H9 (cell line): ENCODE results near the gene CAT. TPM values are rescaled to one million over a fixed set of nuclear protein-coding genes. Genes with fewer than 3 reads are reported as not detected.

Source experiments
- DNase-seq: peaks from one replicate; pipeline ENCODE4 v3.0.0-alpha.2; 2017
- H2AFZ ChIP-seq: one replicate; pipeline ENCODE4 v1.6.1; 2013; ENCODE audit warnings: mild to moderate bottlenecking, low read length, control low read depth, moderate library complexity
- H2AK5ac ChIP-seq: 2 replicates; pipeline ENCODE4 v1.6.1; 2013; ENCODE audit warnings: low read length, control low read depth, mixed read lengths; ENCODE audit not compliant: insufficient read length
- H2BK120ac ChIP-seq: one replicate; pipeline ENCODE4 v1.6.1; 2013; ENCODE audit warnings: low read depth, mild to moderate bottlenecking, low read length, control low read depth, inconsistent platforms; ENCODE audit not compliant: poor library complexity, severe bottlenecking
- H2BK12ac ChIP-seq: 2 replicates; pipeline ENCODE4 v1.6.1; 2013; ENCODE audit warnings: low read length, control low read depth, mixed read lengths, low read depth; ENCODE audit not compliant: insufficient read length
- H2BK15ac ChIP-seq: 2 replicates; pipeline ENCODE4 v1.6.1; 2013; ENCODE audit warnings: low read depth, low read length, control low read depth
- H2BK20ac ChIP-seq: one replicate; pipeline ENCODE4 v1.6.1; 2013; ENCODE audit warnings: low read depth, mild to moderate bottlenecking, low read length, control low read depth, inconsistent platforms; ENCODE audit not compliant: poor library complexity, severe bottlenecking
- H2BK5ac ChIP-seq: 2 replicates; pipeline ENCODE4 v1.6.1; 2013; ENCODE audit warnings: low read length, control low read depth, mixed read lengths; ENCODE audit not compliant: insufficient read length
- H3K14ac ChIP-seq: 2 replicates; pipeline ENCODE4 v1.6.1; 2013; ENCODE audit warnings: low read length, control low read depth; ENCODE audit not compliant: insufficient read depth
- H3K18ac ChIP-seq: 2 replicates; pipeline ENCODE4 v1.6.1; 2013; ENCODE audit warnings: low read depth, mild to moderate bottlenecking, mixed read lengths, low read length, control low read depth; ENCODE audit not compliant: insufficient read length
- H3K23ac ChIP-seq: 2 replicates; pipeline ENCODE4 v1.6.1; 2013; ENCODE audit warnings: low read length, control low read depth, mixed read lengths, low read depth; ENCODE audit not compliant: insufficient read length
- H3K23me2 ChIP-seq: 2 replicates; pipeline ENCODE4 v1.6.1; 2013; ENCODE audit warnings: low read depth, mild to moderate bottlenecking, mixed read lengths, low read length, control low read depth; ENCODE audit not compliant: insufficient read length, poor library complexity, severe bottlenecking
- H3K27ac ChIP-seq: 2 replicates; pipeline ENCODE4 v1.5.1; 2013; ENCODE audit warnings: low read length, control low read depth, mixed read lengths, low read depth; ENCODE audit not compliant: insufficient read length
- H3K27me3 ChIP-seq: 2 replicates; pipeline ENCODE4 v1.6.1; 2013; ENCODE audit warnings: low read length, control low read depth, inconsistent platforms; ENCODE audit not compliant: insufficient read depth
- H3K4ac ChIP-seq: 2 replicates; pipeline ENCODE4 v1.6.1; 2013; ENCODE audit warnings: low read depth, mild to moderate bottlenecking, control low read depth, inconsistent platforms, low read length, moderate library complexity
- H3K4me1 ChIP-seq: 2 replicates; pipeline ENCODE4 v1.6.1; 2013; ENCODE audit warnings: low read length, control low read depth, inconsistent platforms; ENCODE audit not compliant: insufficient read depth
- H3K4me2 ChIP-seq: 2 replicates; pipeline ENCODE4 v1.6.1; 2013; ENCODE audit warnings: low read length, control low read depth, mixed read lengths; ENCODE audit not compliant: insufficient read length, insufficient read depth
- H3K56ac ChIP-seq: 2 replicates; pipeline ENCODE4 v1.6.1; 2013; ENCODE audit warnings: low read depth, mild to moderate bottlenecking, mixed read lengths, low read length, control low read depth; ENCODE audit not compliant: insufficient read length
- H3K79me1 ChIP-seq: 2 replicates; pipeline ENCODE4 v1.6.1; 2013; ENCODE audit warnings: low read depth, mild to moderate bottlenecking, moderate library complexity, low read length, control low read depth, inconsistent platforms; ENCODE audit not compliant: insufficient read depth, poor library complexity, severe bottlenecking
- H3K79me2 ChIP-seq: 2 replicates; pipeline ENCODE4 v1.6.1; 2013; ENCODE audit warnings: low read length, control low read depth, inconsistent platforms; ENCODE audit not compliant: insufficient read depth
- H3K9ac ChIP-seq: 2 replicates; pipeline ENCODE4 v1.6.1; 2013; ENCODE audit warnings: low read length, control low read depth, mixed read lengths; ENCODE audit not compliant: insufficient read length; ENCODE audit errors: extremely low read depth
- H3K9me3 ChIP-seq: one replicate; pipeline ENCODE4 v1.6.1; 2013; ENCODE audit warnings: low read depth, low read length, inconsistent platforms; ENCODE audit not compliant: control insufficient read depth
- H3T11ph ChIP-seq: one replicate; pipeline ENCODE4 v1.6.1; 2013; ENCODE audit warnings: mild to moderate bottlenecking, low read length, control low read depth, inconsistent platforms
- H4K20me1 ChIP-seq: one replicate; pipeline ENCODE4 v1.6.1; 2013; ENCODE audit not compliant: control insufficient read depth, insufficient read length, insufficient read depth
- H4K5ac ChIP-seq: 2 replicates; pipeline ENCODE4 v1.6.1; 2013; ENCODE audit warnings: low read depth, mild to moderate bottlenecking, mixed read lengths, low read length, control low read depth; ENCODE audit not compliant: insufficient read length
- H4K8ac ChIP-seq: replicated peaks from 2 replicates; pipeline ENCODE4 v1.6.1; 2013; ENCODE audit warnings: low read length, control low read depth, mixed read lengths, low read depth; ENCODE audit not compliant: insufficient read length
- H4K91ac ChIP-seq: 2 replicates; pipeline ENCODE4 v1.6.1; 2013; ENCODE audit warnings: low read depth, mild to moderate bottlenecking, moderate library complexity, mixed read lengths, low read length, control low read depth; ENCODE audit not compliant: insufficient read length
- H3K27ac Mint-ChIP-seq, 3 experiments: 2 replicates in 2 of 3; 3 replicates in 1 of 3; pipeline ENCODE4 v1.8.0; 2020 to 2021; ENCODE audit warnings: mixed read lengths in 3 of 3, mild to moderate bottlenecking in 1 of 3, moderate library complexity in 1 of 3
- H3K27me3 Mint-ChIP-seq: 2 replicates; pipeline ENCODE4 v1.8.0; 2021; ENCODE audit warnings: low read depth, mild to moderate bottlenecking, moderate library complexity, mixed read lengths
- H3K36me3 Mint-ChIP-seq, 3 experiments: 2 replicates in 2 of 3; 3 replicates in 1 of 3; pipeline ENCODE4 v1.8.0; 2020 to 2021; ENCODE audit warnings: low read depth in 3 of 3, mixed read lengths in 3 of 3; ENCODE audit not compliant: insufficient read depth in 1 of 3
- H3K4me1 Mint-ChIP-seq, 2 experiments: 2 replicates each; pipeline ENCODE4 v1.8.0; 2020; ENCODE audit warnings: mixed read lengths in 2 of 2
- H3K4me3 Mint-ChIP-seq, 2 experiments: 2 replicates in 1 of 2; 3 replicates in 1 of 2; pipeline ENCODE4 v1.8.0; 2020 to 2021; ENCODE audit warnings: mild to moderate bottlenecking in 2 of 2, mixed read lengths in 2 of 2, moderate library complexity in 1 of 2
- H3K9me3 Mint-ChIP-seq, 2 experiments: 2 replicates in 1 of 2; 3 replicates in 1 of 2; pipeline ENCODE4 v1.8.0; 2020; ENCODE audit warnings: mild to moderate bottlenecking in 2 of 2, mixed read lengths in 2 of 2, moderate library complexity in 1 of 2
- CTCF ChIP-seq: fragments of 200-600 bp; sonication (generic); conservative IDR thresholded peaks from 3 replicates; pipeline ENCODE4 v1.8.0; 2021; ENCODE audit warnings: antibody characterized with exemption, mild to moderate bottlenecking
- WGBS: extraction: QIAGEN DNeasy Blood & Tissue Kit; methylation state at CpG from one replicate; pipeline ENCODE4 v1.1.7; 2013; ENCODE audit warnings: missing lambda C conversion rate, low lambda C conversion rate, mixed read lengths; ENCODE audit not compliant: insufficient read length; ENCODE audit errors: extremely low coverage; 5-methylcytosine and 5-hydroxymethylcytosine counted together
- total RNA-seq: library from RNA; stranded (reverse); gene quantifications from 2 replicates; pipeline ENCODE4 v1.2.1, GENCODE V29; 2021

The CAT gene
- total RNA-seq, 1 experiment from 2014 or later, result 9.9 TPM

GRCh38 chr11:34510673-34511072 lies 71.9 kb downstream of the CAT start:
- Mint-ChIP-seq H3K9me3 (no peaks in the 10 kb centered on the region), H3K4me3 (no peak overlapping the region), H3K27me3 (no peaks in the 10 kb centered on the region), H3K4me1 (peaks cover 7 to 16% of the 10 kb centered on the region in 2 experiments), H3K36me3 (no peaks in the 10 kb centered on the region), H3K27ac (no peak overlapping the region)
- H4K20me1 ChIP-seq, result no peaks in the 10 kb centered on the region
- H2BK20ac ChIP-seq, result no peak overlapping the region
- H2BK120ac ChIP-seq, result no peak overlapping the region
- H3K4ac ChIP-seq, result no peak overlapping the region
- no peak overlapping the region for H3K56ac ChIP-seq
- H3K23ac ChIP-seq, result no peak overlapping the region
- no peak overlapping the region for H3K9ac ChIP-seq
- H3K4me2 ChIP-seq, result no peak overlapping the region
- H4K5ac ChIP-seq, result no peak overlapping the region
- H3K18ac ChIP-seq, result no peak overlapping the region
- H4K91ac ChIP-seq, result no peak overlapping the region
- no peak overlapping the region for H2BK12ac ChIP-seq
- WGBS, result no CpG with 5 or more reads among the region's 2 CpGs
- H2AFZ ChIP-seq, result no peak overlapping the region
- H2AK5ac ChIP-seq, result no peak overlapping the region
- no peak overlapping the region for H2BK15ac ChIP-seq
- DNase-seq, result no peak
- no peak overlapping the region for H4K8ac ChIP-seq
- no peak overlapping the region for H2BK5ac ChIP-seq
- H3K23me2 ChIP-seq, result no peaks in the 10 kb centered on the region
- no peak for TF ChIP-seq CTCF
- no peaks in the 10 kb centered on the region for H3K27me3 ChIP-seq
- H3K27ac ChIP-seq, result no peak overlapping the region
- H3K79me1 ChIP-seq, result no peaks in the 10 kb centered on the region
- no peak overlapping the region for H3K14ac ChIP-seq
- H3K9me3 ChIP-seq, result no peaks in the 10 kb centered on the region
- H3T11ph ChIP-seq, result no peak overlapping the region
- H3K4me1 ChIP-seq, result no peaks in the 10 kb centered on the region
- no peaks in the 10 kb centered on the region for H3K79me2 ChIP-seq
